HG02840 (cell line): ENCODE results near the gene CCDC192.

ENCODE experiments used
- ATAC-seq: cut with Tn5 transposase; IDR thresholded peaks from one replicate; pipeline ENCODE4 v1.9.1; 2021; ENCODE audit warnings: mild to moderate bottlenecking, moderate library complexity, moderate number of reproducible peaks; ENCODE audit not compliant: unreplicated experiment, low FRiP score

The CCDC192 gene

GRCh38 chr5:127911619-127912018 is 208.4 kb downstream of the CCDC192 start:
- ATAC-seq, result no peak

- ATAC-seq, result no peak
Measured at GRCh38 chr5:127912411-127912810, 209.2 kb downstream of the CCDC192 start.

- no peak for ATAC-seq
Measured at GRCh38 chr5:127916885-127917573, 213.8 kb downstream of the CCDC192 start.

GRCh38 chr5:127919006-127919796 is 216.0 kb downstream of the CCDC192 start:
- ATAC-seq, result no peak

GRCh38 chr5:127919818-127920217 is 216.6 kb downstream of the CCDC192 start:
- ATAC-seq, result no peak

- no peak for ATAC-seq
Measured at GRCh38 chr5:127920936-127921335, 217.7 kb downstream of the CCDC192 start.

GRCh38 chr5:127922603-127923002 is 219.4 kb downstream of the CCDC192 start:
- no peak for ATAC-seq

GRCh38 chr5:127923804-127924570 is 220.8 kb downstream of the CCDC192 start:
- ATAC-seq, result no peak

- no peak for ATAC-seq
Measured at GRCh38 chr5:127924606-127925005, 221.4 kb downstream of the CCDC192 start.

- ATAC-seq, result no peak
Measured at GRCh38 chr5:127925916-127926315, 222.7 kb downstream of the CCDC192 start.

- ATAC-seq, result no peak
Measured at GRCh38 chr5:127926974-127927373, 223.8 kb downstream of the CCDC192 start.

- ATAC-seq, result no peak
Measured at GRCh38 chr5:127928053-127928452, 224.9 kb downstream of the CCDC192 start.

GRCh38 chr5:127930311-127930710 is 227.1 kb downstream of the CCDC192 start:
- ATAC-seq, result no peak

GRCh38 chr5:127931396-127931795 is 228.2 kb downstream of the CCDC192 start:
- ATAC-seq, result no peak

GRCh38 chr5:127933348-127933747 is 230.2 kb downstream of the CCDC192 start:
- ATAC-seq, result no peak

GRCh38 chr5:127934791-127935256 is 231.6 kb downstream of the CCDC192 start:
- no peak for ATAC-seq

GRCh38 chr5:127935398-127935797 is 232.2 kb downstream of the CCDC192 start:
- ATAC-seq, result no peak

GRCh38 chr5:127936439-127936972 is 233.3 kb downstream of the CCDC192 start:
- no peak for ATAC-seq

- no peak for ATAC-seq
Measured at GRCh38 chr5:127938746-127939145, 235.6 kb downstream of the CCDC192 start.

GRCh38 chr5:127940854-127941253 is 237.7 kb downstream of the CCDC192 start:
- no peak for ATAC-seq

GRCh38 chr5:127941646-127942045 is 238.5 kb downstream of the CCDC192 start:
- no peak for ATAC-seq
